Neural progenitor cell (in vitro differentiated cells): ENCODE data around the gene ESR2. TPM values are rescaled to one million over a fixed set of nuclear protein-coding genes. Genes with fewer than 3 reads are reported as not detected.

Experiments used
- DNase-seq: peaks from one replicate; pipeline ENCODE4 v3.0.0-alpha.2; 2016; ENCODE audit warnings: low spot score
- H2AFZ ChIP-seq: fragments of 200-600 bp; sonication (generic); replicated peaks from 2 replicates; pipeline ENCODE4 v1.6.1; 2016; ENCODE audit warnings: antibody characterized with exemption
- H3F3A ChIP-seq: fragments of 200-600 bp; sonication (generic); 2 replicates; pipeline ENCODE4 v1.6.1; 2016; ENCODE audit warnings: antibody characterized with exemption, low read depth
- H3K27ac ChIP-seq: fragments of 200-600 bp; sonication (generic); 2 replicates; pipeline ENCODE4 v1.5.1; 2016; ENCODE audit warnings: mild to moderate bottlenecking
- H3K27me3 ChIP-seq: fragments of 200-600 bp; sonication (generic); 2 replicates; pipeline ENCODE4 v1.6.1; 2016; ENCODE audit warnings: mild to moderate bottlenecking, moderate library complexity
- H3K36me3 ChIP-seq: fragments of 200-600 bp; sonication (generic); 2 replicates; pipeline ENCODE4 v1.5.1; 2016
- H3K4me1 ChIP-seq: fragments of 200-600 bp; sonication (generic); 2 replicates; pipeline ENCODE4 v1.6.1; 2016; ENCODE audit warnings: mixed run types
- H3K4me2 ChIP-seq: fragments of 200-600 bp; sonication (generic); 2 replicates; pipeline ENCODE4 v1.6.1; 2016
- H3K4me3 ChIP-seq: fragments of 200-600 bp; sonication (generic); 2 replicates; pipeline ENCODE4 v1.5.1; 2016
- H3K79me2 ChIP-seq: fragments of 200-600 bp; sonication (generic); 2 replicates; pipeline ENCODE4 v1.6.1; 2016; ENCODE audit warnings: low read depth
- H3K9ac ChIP-seq: fragments of 200-600 bp; sonication (generic); 2 replicates; pipeline ENCODE4 v1.6.1; 2016
- H3K9me3 ChIP-seq: fragments of 200-600 bp; sonication (generic); 2 replicates; pipeline ENCODE4 v1.5.1; 2016; ENCODE audit warnings: low read depth
- H4K20me1 ChIP-seq: fragments of 200-600 bp; sonication (generic); 2 replicates; pipeline ENCODE4 v1.6.1; 2016; ENCODE audit warnings: low read depth
- H3K27ac Mint-ChIP-seq: 3 replicates; pipeline ENCODE4 v1.8.0; 2021; ENCODE audit warnings: mixed read lengths
- H3K27me3 Mint-ChIP-seq: 2 replicates; pipeline ENCODE4 v1.8.0; 2022; ENCODE audit warnings: low read depth, mild to moderate bottlenecking, inconsistent platforms, moderate library complexity, mixed read lengths; ENCODE audit not compliant: insufficient read depth
- H3K36me3 Mint-ChIP-seq: 3 replicates; pipeline ENCODE4 v1.8.0; 2021; ENCODE audit warnings: mixed read lengths
- H3K4me1 Mint-ChIP-seq: 3 replicates; pipeline ENCODE4 v1.8.0; 2021; ENCODE audit warnings: mixed read lengths
- H3K4me3 Mint-ChIP-seq: 3 replicates; pipeline ENCODE4 v1.8.0; 2021; ENCODE audit warnings: mild to moderate bottlenecking, moderate library complexity, mixed read lengths
- H3K9me3 Mint-ChIP-seq: 3 replicates; pipeline ENCODE4 v1.8.0; 2020; ENCODE audit warnings: mixed read lengths
- EZH2 ChIP-seq: fragments of 200-600 bp; sonication (generic); IDR thresholded peaks from 2 replicates; pipeline ENCODE4 v1.6.1; 2017; ENCODE audit warnings: antibody characterized with exemption, mild to moderate bottlenecking, moderate library complexity
- EZH2phosphoT487 ChIP-seq: fragments of 200-600 bp; sonication (generic); IDR thresholded peaks from 2 replicates; pipeline ENCODE4 v1.6.1; 2017; ENCODE audit warnings: antibody characterized with exemption
- total RNA-seq: library from RNA; depleted of rRNA; stranded (reverse); fragments of >200 nt; gene quantifications from 2 replicates; pipeline ENCODE4 v1.2.3, GENCODE V29; 2015; ENCODE audit warnings: low replicate concordance
- TF ChIP-seq, protein P1 (sequence below): fragments of 200-600 bp; sonication (generic); IDR thresholded peaks from 2 replicates; pipeline ENCODE4 v1.5.1; 2017; ENCODE audit warnings: antibody characterized with exemption, mild to moderate bottlenecking

The ESR2 gene
- total RNA-seq, 1 donor from 2014 or later: 0.21 TPM

DNA sequence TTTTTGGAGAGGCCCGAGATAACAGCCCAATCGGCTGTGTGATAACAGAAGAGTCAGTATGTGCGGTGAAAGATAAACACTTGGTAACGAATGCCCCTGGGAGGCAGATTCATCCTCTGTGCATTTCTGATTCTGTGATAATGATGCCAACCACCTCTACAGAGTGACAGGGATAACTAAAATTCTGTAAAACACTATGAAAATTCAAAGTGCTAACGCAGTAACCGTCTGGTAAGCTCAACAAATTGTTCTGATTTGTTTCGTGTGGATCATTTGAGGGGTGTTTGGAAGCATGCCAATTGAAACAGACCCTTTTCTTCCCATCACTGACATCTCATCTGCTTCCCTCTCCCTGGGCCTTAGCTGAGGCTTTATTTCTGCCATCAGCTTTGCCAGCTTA is 76.3 kb downstream of the ESR2 start:
- Histone ChIP-seq H3K9me3 (no peaks in the 10 kb centered on the region), H3K9ac (no peak overlapping the region), H3K4me2 (no peak overlapping the region), H3F3A (no peaks in the 10 kb centered on the region), H3K27me3 (no peaks in the 10 kb centered on the region), H3K4me3 (no peak overlapping the region), H3K4me1 (no peaks in the 10 kb centered on the region), H3K36me3 (peaks cover 3% of the 10 kb centered on the region), H3K27ac (no peak overlapping the region), H2AFZ (no peak overlapping the region), H3K79me2 (no peaks in the 10 kb centered on the region), H4K20me1 (no peaks in the 10 kb centered on the region)
- H3K27me3 Mint-ChIP-seq: peaks cover 8% of the 10 kb centered on the region
- no peak overlapping the region for H3K27ac Mint-ChIP-seq
- H3K4me3 Mint-ChIP-seq: no peak overlapping the region
- no peaks in the 10 kb centered on the region for H3K9me3 Mint-ChIP-seq
- TF ChIP-seq EZH2phosphoT487 (no peak), EZH2 (no peak)
- TF ChIP-seq, protein P1, sequence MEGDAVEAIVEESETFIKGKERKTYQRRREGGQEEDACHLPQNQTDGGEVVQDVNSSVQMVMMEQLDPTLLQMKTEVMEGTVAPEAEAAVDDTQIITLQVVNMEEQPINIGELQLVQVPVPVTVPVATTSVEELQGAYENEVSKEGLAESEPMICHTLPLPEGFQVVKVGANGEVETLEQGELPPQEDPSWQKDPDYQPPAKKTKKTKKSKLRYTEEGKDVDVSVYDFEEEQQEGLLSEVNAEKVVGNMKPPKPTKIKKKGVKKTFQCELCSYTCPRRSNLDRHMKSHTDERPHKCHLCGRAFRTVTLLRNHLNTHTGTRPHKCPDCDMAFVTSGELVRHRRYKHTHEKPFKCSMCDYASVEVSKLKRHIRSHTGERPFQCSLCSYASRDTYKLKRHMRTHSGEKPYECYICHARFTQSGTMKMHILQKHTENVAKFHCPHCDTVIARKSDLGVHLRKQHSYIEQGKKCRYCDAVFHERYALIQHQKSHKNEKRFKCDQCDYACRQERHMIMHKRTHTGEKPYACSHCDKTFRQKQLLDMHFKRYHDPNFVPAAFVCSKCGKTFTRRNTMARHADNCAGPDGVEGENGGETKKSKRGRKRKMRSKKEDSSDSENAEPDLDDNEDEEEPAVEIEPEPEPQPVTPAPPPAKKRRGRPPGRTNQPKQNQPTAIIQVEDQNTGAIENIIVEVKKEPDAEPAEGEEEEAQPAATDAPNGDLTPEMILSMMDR: no peak
- H3K36me3 Mint-ChIP-seq: peaks cover 45% of the 10 kb centered on the region
- no peaks in the 10 kb centered on the region for H3K4me1 Mint-ChIP-seq
- DNase-seq: no peak

DNA sequence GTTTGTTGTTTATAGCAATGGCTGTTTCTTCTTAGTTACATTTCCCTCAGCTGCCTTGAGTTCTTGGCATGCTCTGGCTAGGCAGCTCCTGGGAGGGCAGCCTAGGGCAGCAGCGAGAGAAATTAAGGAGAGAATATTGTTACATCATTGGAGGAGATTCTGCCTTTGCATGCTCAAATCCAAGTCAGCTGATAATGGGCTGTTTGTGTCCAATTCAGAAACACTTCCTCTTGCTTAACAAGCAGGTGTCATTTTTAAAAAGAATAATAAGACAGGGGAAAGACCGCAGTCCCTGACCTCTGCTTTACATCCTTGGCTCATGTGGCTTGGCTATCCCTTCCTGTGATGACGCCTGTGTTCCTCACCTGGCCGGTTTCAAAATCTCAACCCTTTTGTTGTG is 76.9 kb downstream of the ESR2 start:
- no peaks in the 10 kb centered on the region for H3F3A ChIP-seq
- no peaks in the 10 kb centered on the region for H3K79me2 ChIP-seq
- H3K27ac ChIP-seq: no peak overlapping the region
- H3K4me3 Mint-ChIP-seq: no peak overlapping the region
- no peak overlapping the region for H3K4me3 ChIP-seq
- H3K4me2 ChIP-seq: no peak overlapping the region
- H3K9ac ChIP-seq: no peak overlapping the region
- no peaks in the 10 kb centered on the region for H3K4me1 Mint-ChIP-seq
- peaks cover 48% of the 10 kb centered on the region for H3K36me3 Mint-ChIP-seq
- TF ChIP-seq, protein P1: no peak
- TF ChIP-seq EZH2 (no peak), EZH2phosphoT487 (no peak)
- H2AFZ ChIP-seq: no peak overlapping the region
- peaks cover 3% of the 10 kb centered on the region for H3K36me3 ChIP-seq
- peaks cover 7% of the 10 kb centered on the region for H3K27me3 Mint-ChIP-seq
- H3K9me3 ChIP-seq: no peaks in the 10 kb centered on the region
- H3K9me3 Mint-ChIP-seq: no peaks in the 10 kb centered on the region
- peaks cover 5% of the 10 kb centered on the region for H3K4me1 ChIP-seq
- H4K20me1 ChIP-seq: no peaks in the 10 kb centered on the region
- no peaks in the 10 kb centered on the region for H3K27me3 ChIP-seq
- no peak for DNase-seq
- no peak overlapping the region for H3K27ac Mint-ChIP-seq

GRCh38 chr14:64215978-64216377 is 78.2 kb downstream of the ESR2 start:
- Histone ChIP-seq H3K27ac (no peak overlapping the region), H3K79me2 (no peaks in the 10 kb centered on the region), H3K4me3 (no peak overlapping the region), H2AFZ (no peak overlapping the region), H4K20me1 (no peaks in the 10 kb centered on the region), H3K4me2 (no peak overlapping the region), H3F3A (no peaks in the 10 kb centered on the region), H3K36me3 (peaks cover 3% of the 10 kb centered on the region), H3K4me1 (peaks cover 6% of the 10 kb centered on the region), H3K9ac (no peak overlapping the region), H3K27me3 (no peaks in the 10 kb centered on the region), H3K9me3 (no peaks in the 10 kb centered on the region)
- H3K4me1 Mint-ChIP-seq: no peaks in the 10 kb centered on the region
- no peaks in the 10 kb centered on the region for H3K9me3 Mint-ChIP-seq
- H3K27me3 Mint-ChIP-seq: peaks cover 5% of the 10 kb centered on the region
- no peak for DNase-seq
- peaks cover 49% of the 10 kb centered on the region for H3K36me3 Mint-ChIP-seq
- H3K4me3 Mint-ChIP-seq: no peak overlapping the region
- no peak for TF ChIP-seq EZH2phosphoT487
- TF ChIP-seq, protein P1: no peak
- no peak for TF ChIP-seq EZH2
- no peak overlapping the region for H3K27ac Mint-ChIP-seq
